Muscle layer of colon (tissue), 2 donors: ENCODE results near the gene ZNF423.

Experiments used
- H3K27ac ChIP-seq: one replicate; pipeline ENCODE4 v1.7.0; 2013; ENCODE audit warnings: low read depth, mild to moderate bottlenecking, low read length, moderate library complexity
- H3K27me3 ChIP-seq, 2 donors: one replicate each; pipeline ENCODE4 v1.7.0; 2013; ENCODE audit warnings: low read length in 2 of 2, mild to moderate bottlenecking in 2 of 2; ENCODE audit not compliant: insufficient read depth in 2 of 2, control insufficient read depth in 1 of 2
- H3K36me3 ChIP-seq: one replicate; pipeline ENCODE4 v1.7.0; 2013; ENCODE audit warnings: mild to moderate bottlenecking, low read length; ENCODE audit not compliant: insufficient read depth
- H3K4me1 ChIP-seq: one replicate; pipeline ENCODE4 v1.7.0; 2013; ENCODE audit warnings: mild to moderate bottlenecking, low read length; ENCODE audit not compliant: insufficient read depth
- H3K4me3 ChIP-seq, 2 donors: one replicate each; pipeline ENCODE4 v1.7.0; 2013; ENCODE audit warnings: low read length in 2 of 2, low read depth in 1 of 2, mild to moderate bottlenecking in 1 of 2, moderate library complexity in 1 of 2
- H3K9ac ChIP-seq: one replicate; pipeline ENCODE4 v1.7.0; 2013; ENCODE audit warnings: low read length
- H3K9me3 ChIP-seq: one replicate; pipeline ENCODE4 v1.7.0; 2013; ENCODE audit warnings: mild to moderate bottlenecking, low read length
- donor health status: abdominal sarcoma.
- donor health status: Adenocarcinoma of cecum.

The ZNF423 gene

GRCh38 chr16:49742428-49743202 lies 113.3 kb downstream of the ZNF423 start:
- no peak overlapping the region for H3K9ac ChIP-seq
- H3K4me1 ChIP-seq, result no peaks in the 10 kb centered on the region
- no peak overlapping the region for H3K4me3 ChIP-seq
- no peaks in the 10 kb centered on the region for H3K9me3 ChIP-seq
- no peaks in the 10 kb centered on the region for H3K36me3 ChIP-seq
- no peak overlapping the region for H3K27ac ChIP-seq
- no peaks in the 10 kb centered on the region for H3K27me3 ChIP-seq

GRCh38 chr16:49740256-49740655 lies 115.7 kb downstream of the ZNF423 start:
- no peaks in the 10 kb centered on the region for H3K9me3 ChIP-seq
- H3K4me3 ChIP-seq, result no peak overlapping the region
- H3K4me1 ChIP-seq, result no peaks in the 10 kb centered on the region
- H3K27me3 ChIP-seq, result no peaks in the 10 kb centered on the region
- H3K9ac ChIP-seq, result no peak overlapping the region
- H3K36me3 ChIP-seq, result no peaks in the 10 kb centered on the region
- no peak overlapping the region for H3K27ac ChIP-seq

GRCh38 chr16:49739381-49739780 lies 116.5 kb downstream of the ZNF423 start:
- Histone ChIP-seq H3K4me1 (no peaks in the 10 kb centered on the region), H3K27me3 (no peaks in the 10 kb centered on the region), H3K9me3 (no peaks in the 10 kb centered on the region), H3K9ac (no peak overlapping the region), H3K27ac (no peak overlapping the region), H3K4me3 (no peak overlapping the region), H3K36me3 (no peaks in the 10 kb centered on the region)

GRCh38 chr16:49738832-49739231 lies 117.1 kb downstream of the ZNF423 start:
- no peak overlapping the region for H3K9ac ChIP-seq
- no peaks in the 10 kb centered on the region for H3K9me3 ChIP-seq
- H3K36me3 ChIP-seq, result no peaks in the 10 kb centered on the region

GRCh38 chr16:49738001-49738400 lies 117.9 kb downstream of the ZNF423 start:
- Histone ChIP-seq H3K9me3 (no peaks in the 10 kb centered on the region), H3K27ac (no peak overlapping the region), H3K4me3 (no peak overlapping the region), H3K27me3 (no peaks in the 10 kb centered on the region), H3K4me1 (peaks cover 10% of the 10 kb centered on the region), H3K9ac (no peak overlapping the region), H3K36me3 (no peaks in the 10 kb centered on the region)

More at GRCh38 chr16:49738832-49739231, 117.1 kb downstream of the ZNF423 start:
- Histone ChIP-seq H3K27me3 (no peaks in the 10 kb centered on the region), H3K27ac (no peak overlapping the region), H3K4me1 (peaks cover 4% of the 10 kb centered on the region), H3K4me3 (no peak overlapping the region)

GRCh38 chr16:49737541-49737940 lies 118.4 kb downstream of the ZNF423 start:
- Histone ChIP-seq H3K4me3 (no peak overlapping the region), H3K4me1 (peaks cover 10% of the 10 kb centered on the region), H3K27ac (no peak overlapping the region)

GRCh38 chr16:49734331-49734730 lies 121.6 kb downstream of the ZNF423 start:
- H3K27me3 ChIP-seq, result no peaks in the 10 kb centered on the region
- no peak overlapping the region for H3K4me3 ChIP-seq
- no peaks in the 10 kb centered on the region for H3K9me3 ChIP-seq
- H3K36me3 ChIP-seq, result peaks cover 4% of the 10 kb centered on the region
- H3K9ac ChIP-seq, result no peak overlapping the region
- H3K4me1 ChIP-seq, result peaks cover 10% of the 10 kb centered on the region
- H3K27ac ChIP-seq, result no peak overlapping the region

More at GRCh38 chr16:49737541-49737940, 118.4 kb downstream of the ZNF423 start:
- Histone ChIP-seq H3K36me3 (no peaks in the 10 kb centered on the region), H3K9ac (no peak overlapping the region), H3K27me3 (no peaks in the 10 kb centered on the region), H3K9me3 (no peaks in the 10 kb centered on the region)

- Histone ChIP-seq H3K4me1 (peaks cover 10% of the 10 kb centered on the region), H3K4me3 (no peak overlapping the region), H3K27ac (no peak overlapping the region), H3K36me3 (peaks cover 4% of the 10 kb centered on the region), H3K9ac (no peak overlapping the region), H3K27me3 (no peaks in the 10 kb centered on the region), H3K9me3 (no peaks in the 10 kb centered on the region)
These were observed 122.5 kb downstream of the ZNF423 start for GRCh38 chr16:49733313-49734009.

- peaks cover 4% of the 10 kb centered on the region for H3K36me3 ChIP-seq
- no peak overlapping the region for H3K4me3 ChIP-seq
These were observed 124.0 kb downstream of the ZNF423 start for GRCh38 chr16:49731911-49732310.

GRCh38 chr16:49730772-49731171 lies 125.1 kb downstream of the ZNF423 start:
- Histone ChIP-seq H3K36me3 (peaks cover 4% of the 10 kb centered on the region), H3K27me3 (no peaks in the 10 kb centered on the region), H3K4me1 (peaks cover 10% of the 10 kb centered on the region), H3K9ac (no peak overlapping the region), H3K27ac (no peak overlapping the region), H3K4me3 (no peak overlapping the region), H3K9me3 (no peaks in the 10 kb centered on the region)

More at GRCh38 chr16:49731911-49732310, 124.0 kb downstream of the ZNF423 start:
- Histone ChIP-seq H3K27me3 (no peaks in the 10 kb centered on the region), H3K27ac (no peak overlapping the region), H3K4me1 (peaks cover 10% of the 10 kb centered on the region), H3K9ac (no peak overlapping the region), H3K9me3 (no peaks in the 10 kb centered on the region)

- peaks cover 4% of the 10 kb centered on the region for H3K36me3 ChIP-seq
- no peaks in the 10 kb centered on the region for H3K9me3 ChIP-seq
- no peak overlapping the region for H3K9ac ChIP-seq
- H3K27ac ChIP-seq, result no peak overlapping the region
- H3K4me3 ChIP-seq, result no peak overlapping the region
- no peaks in the 10 kb centered on the region for H3K27me3 ChIP-seq
- peaks cover 15% of the 10 kb centered on the region for H3K4me1 ChIP-seq
These were observed 128.3 kb downstream of the ZNF423 start for GRCh38 chr16:49727611-49728010.
